ENCODE data around the gene FKBP1A.

The FKBP1A gene

DNA sequence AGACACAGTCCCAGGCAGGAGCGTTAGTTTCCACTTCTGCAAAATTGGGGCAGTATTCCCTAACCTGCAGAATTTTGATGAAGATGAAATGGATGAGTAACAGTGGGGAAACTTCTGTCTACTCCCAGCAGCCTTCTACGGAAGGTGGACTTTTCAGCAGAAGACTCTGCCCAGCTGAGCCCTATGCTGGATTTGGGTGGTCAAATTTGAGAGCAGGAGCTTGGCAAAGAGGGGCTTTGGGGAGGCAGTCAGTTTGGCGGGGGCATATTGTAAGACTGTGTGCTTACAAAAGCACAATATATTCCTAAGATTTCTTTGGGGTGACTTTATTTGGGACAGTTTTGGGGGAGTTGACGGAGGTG, 58.5 kb downstream of the FKBP1A start:
- Histone ChIP-seq H3K36me3 (ENCODE audit: control insufficient read depth, insufficient read depth, low read length) (no peaks in the 10 kb centered on the region), H3K9me3 (ENCODE audit: control insufficient read depth, insufficient read depth, low read length) (no peaks in the 10 kb centered on the region), H3K9ac (ENCODE audit: low read depth, low read length) (no peak overlapping the region), H3K27me3 (ENCODE audit: control insufficient read depth, insufficient read depth, low read length) (no peaks in the 10 kb centered on the region), H3K4me3 (ENCODE audit: low read depth, low read length) (no peak overlapping the region), H3K4me1 (ENCODE audit: control insufficient read depth, insufficient read depth, low read length) (no peaks in the 10 kb centered on the region)

DNA sequence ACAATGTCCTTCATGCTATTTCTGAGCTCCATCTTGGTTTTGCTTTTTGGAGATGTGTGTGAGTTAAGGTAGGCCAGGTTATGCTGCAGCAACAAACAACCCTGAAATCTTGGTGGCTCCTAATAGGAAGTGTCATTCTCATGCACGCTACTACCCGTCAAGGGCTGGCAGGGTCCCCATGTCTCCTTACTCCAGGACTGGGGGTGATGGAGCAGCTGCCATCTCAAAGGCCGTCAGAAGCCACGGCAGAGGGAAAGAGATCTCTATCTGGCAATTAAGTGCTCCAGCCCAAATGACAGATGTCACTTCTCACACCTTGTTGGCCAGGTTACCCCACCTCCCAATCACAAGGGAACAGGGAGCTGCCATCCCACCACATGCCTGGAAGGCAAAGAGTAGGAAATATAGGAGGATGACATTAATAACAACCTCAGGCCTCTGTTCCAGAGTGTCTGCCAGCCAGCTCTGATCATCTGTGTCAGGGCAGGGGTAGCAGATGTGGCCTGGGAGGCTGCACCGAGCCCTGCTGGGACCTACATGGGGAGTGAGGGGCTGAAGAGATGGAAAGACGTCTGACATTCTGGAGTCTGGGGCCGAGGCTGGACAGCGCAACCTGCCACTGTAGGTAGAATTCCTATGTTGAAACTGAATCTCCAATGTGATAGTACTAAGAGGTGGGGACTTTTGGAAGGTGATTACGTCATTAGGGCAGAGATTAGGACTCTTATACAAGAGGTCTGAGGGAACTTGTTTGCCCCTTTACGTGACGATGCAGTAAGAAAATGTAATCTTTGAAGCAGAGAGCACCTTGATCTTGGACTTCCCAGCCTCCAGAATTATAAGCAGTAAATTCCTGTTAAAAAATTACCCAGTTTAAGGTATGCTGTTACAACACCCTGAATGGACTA, 59.1 kb downstream of the FKBP1A start:
- no peaks in the 10 kb centered on the region for H3K9me3 ChIP-seq (ENCODE audit: control insufficient read depth, insufficient read depth, low read length)
- no peaks in the 10 kb centered on the region for H3K27me3 ChIP-seq (ENCODE audit: control insufficient read depth, insufficient read depth, low read length)
- H3K36me3 ChIP-seq (ENCODE audit: control insufficient read depth, insufficient read depth, low read length) = no peaks in the 10 kb centered on the region
- no peak overlapping the region for H3K4me3 ChIP-seq (ENCODE audit: low read depth, low read length)
- H3K4me1 ChIP-seq (ENCODE audit: control insufficient read depth, insufficient read depth, low read length) = no peaks in the 10 kb centered on the region
- no peak overlapping the region for H3K9ac ChIP-seq (ENCODE audit: low read depth, low read length)

DNA sequence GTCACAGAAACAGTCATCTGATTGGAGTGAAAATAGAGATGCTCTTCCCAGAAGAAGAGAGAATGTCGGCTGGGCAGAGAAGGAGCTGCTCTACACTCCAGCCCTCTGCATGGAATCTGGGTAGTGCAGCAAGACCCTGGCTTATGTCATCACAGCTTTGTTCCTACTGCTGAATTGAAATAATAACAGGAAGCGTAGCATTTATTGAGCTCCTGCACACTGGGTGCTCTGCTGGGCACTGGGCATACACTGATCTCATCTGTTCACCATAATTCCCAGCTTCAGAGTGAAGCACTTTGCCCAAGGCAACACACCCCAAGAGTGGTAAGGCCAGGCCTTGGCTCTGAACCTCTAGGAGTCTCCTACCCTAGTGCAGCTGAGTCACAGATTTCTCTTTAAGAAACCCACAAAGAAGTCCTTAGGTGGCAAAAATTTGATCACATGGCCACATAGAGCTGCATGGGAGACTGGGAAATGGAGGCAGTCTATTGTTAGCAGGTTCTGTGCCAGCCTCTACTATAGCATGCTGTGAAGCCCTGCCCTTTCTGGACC, 60.0 kb downstream of the FKBP1A start:
- H3K27me3 ChIP-seq (ENCODE audit: control insufficient read depth, insufficient read depth, low read length) = no peaks in the 10 kb centered on the region
- H3K4me3 ChIP-seq (ENCODE audit: low read depth, low read length) = no peak overlapping the region
- no peaks in the 10 kb centered on the region for H3K36me3 ChIP-seq (ENCODE audit: control insufficient read depth, insufficient read depth, low read length)
- H3K9me3 ChIP-seq (ENCODE audit: control insufficient read depth, insufficient read depth, low read length) = no peaks in the 10 kb centered on the region
- H3K9ac ChIP-seq (ENCODE audit: low read depth, low read length) = no peak overlapping the region
- H3K4me1 ChIP-seq (ENCODE audit: control insufficient read depth, insufficient read depth, low read length) = no peaks in the 10 kb centered on the region

DNA sequence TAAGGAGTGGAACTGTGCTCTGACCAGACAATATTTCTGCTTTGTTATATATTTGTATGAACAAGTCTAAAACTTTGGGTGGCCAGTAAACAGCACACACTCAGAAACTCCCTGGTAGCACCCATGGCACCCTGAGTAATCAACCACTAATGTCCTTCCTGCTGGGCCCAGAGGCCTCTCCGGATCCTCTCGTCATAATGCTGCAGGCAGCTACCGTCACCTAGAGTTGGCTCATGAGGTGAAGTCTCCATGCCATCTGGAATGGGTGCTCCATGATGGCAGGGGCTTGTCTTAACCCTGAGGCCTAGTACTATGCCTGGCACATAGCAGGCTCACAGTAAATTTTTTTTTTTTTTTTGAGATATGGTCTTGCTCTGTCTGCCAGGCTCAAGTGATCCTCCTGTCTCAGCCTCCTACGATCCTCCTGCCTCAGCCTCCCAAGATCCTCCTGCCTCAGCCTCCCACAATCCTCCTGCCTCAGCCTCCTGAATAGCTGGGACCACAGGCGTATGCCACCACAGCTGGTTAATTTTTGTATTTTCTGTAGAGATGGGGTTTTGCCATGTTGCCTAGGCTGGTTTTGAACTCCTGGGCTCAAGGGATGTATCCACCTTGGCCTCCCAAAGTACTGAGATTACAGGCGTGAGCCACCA, 60.9 kb downstream of the FKBP1A start:
- Histone ChIP-seq H3K4me1 (ENCODE audit: control insufficient read depth, insufficient read depth, low read length) (no peaks in the 10 kb centered on the region), H3K9ac (ENCODE audit: low read depth, low read length) (no peak overlapping the region), H3K27me3 (ENCODE audit: control insufficient read depth, insufficient read depth, low read length) (no peaks in the 10 kb centered on the region), H3K9me3 (ENCODE audit: control insufficient read depth, insufficient read depth, low read length) (no peaks in the 10 kb centered on the region), H3K36me3 (ENCODE audit: control insufficient read depth, insufficient read depth, low read length) (no peaks in the 10 kb centered on the region), H3K4me3 (ENCODE audit: low read depth, low read length) (no peak overlapping the region)

DNA sequence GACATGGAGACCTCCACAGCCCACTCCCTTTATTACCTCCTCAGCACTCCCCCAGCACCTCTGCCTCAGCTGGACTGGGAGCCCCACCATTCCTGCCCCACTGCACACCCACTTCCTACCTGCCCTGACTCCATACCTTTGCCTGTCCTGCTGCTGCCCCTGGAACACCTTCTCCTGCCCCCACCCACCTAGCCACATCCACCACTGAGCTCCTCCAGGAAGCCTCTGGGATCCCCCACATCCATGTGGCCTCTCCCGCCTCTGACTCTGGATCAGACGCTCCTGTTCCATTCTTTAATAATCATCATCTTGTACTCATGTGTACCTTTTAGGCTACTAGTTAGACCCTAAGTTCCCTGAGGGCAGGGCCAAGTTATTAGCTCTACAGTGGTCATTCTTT, 61.8 kb downstream of the FKBP1A start:
- no peaks in the 10 kb centered on the region for H3K27me3 ChIP-seq (ENCODE audit: control insufficient read depth, insufficient read depth, low read length)
- no peak overlapping the region for H3K9ac ChIP-seq (ENCODE audit: low read depth, low read length)
- no peak overlapping the region for H3K4me3 ChIP-seq (ENCODE audit: low read depth, low read length)
- no peaks in the 10 kb centered on the region for H3K36me3 ChIP-seq (ENCODE audit: control insufficient read depth, insufficient read depth, low read length)
- H3K9me3 ChIP-seq (ENCODE audit: control insufficient read depth, insufficient read depth, low read length) = no peaks in the 10 kb centered on the region
- peaks cover 8% of the 10 kb centered on the region for H3K4me1 ChIP-seq (ENCODE audit: control insufficient read depth, insufficient read depth, low read length)

DNA sequence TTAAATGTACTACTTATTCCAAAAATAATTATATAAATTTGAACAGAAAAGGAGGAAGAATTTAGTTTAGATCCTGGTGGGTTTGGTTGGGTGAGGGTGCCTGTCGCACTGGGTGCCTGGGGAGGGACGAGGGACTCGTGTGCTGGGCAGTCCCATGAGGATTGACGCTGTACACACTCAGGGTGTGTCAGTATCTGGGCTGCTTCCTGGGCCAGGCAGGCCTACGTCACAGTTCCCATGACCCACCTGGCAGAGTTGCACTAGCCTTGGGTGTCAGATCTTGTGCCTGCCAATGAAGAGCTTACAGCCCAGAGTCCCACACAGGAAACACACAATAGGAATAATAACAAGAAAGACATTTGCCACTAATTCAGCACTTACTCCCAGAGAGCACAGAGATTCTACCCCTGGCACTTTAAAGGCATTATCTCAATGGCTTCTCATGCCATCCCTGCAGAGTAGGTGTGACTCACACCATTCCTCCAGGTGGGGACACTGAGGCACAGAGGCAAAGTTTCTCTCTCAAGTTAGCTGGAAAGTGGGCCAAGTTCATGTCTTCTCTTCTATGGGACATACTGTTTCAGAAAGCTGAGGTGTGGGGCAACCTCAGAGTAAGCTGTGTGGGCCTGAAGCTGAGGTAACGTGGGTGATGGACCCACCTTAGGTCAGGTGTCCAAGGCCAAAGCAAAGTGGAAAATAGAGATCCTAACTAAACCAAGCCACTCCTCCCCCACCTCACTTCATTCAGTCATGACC, 62.6 kb downstream of the FKBP1A start:
- Histone ChIP-seq H3K4me3 (ENCODE audit: low read depth, low read length) (no peak overlapping the region), H3K4me1 (ENCODE audit: control insufficient read depth, insufficient read depth, low read length) (peaks cover 10% of the 10 kb centered on the region), H3K9ac (ENCODE audit: low read depth, low read length) (no peak overlapping the region), H3K9me3 (ENCODE audit: control insufficient read depth, insufficient read depth, low read length) (no peaks in the 10 kb centered on the region), H3K27me3 (ENCODE audit: control insufficient read depth, insufficient read depth, low read length) (no peaks in the 10 kb centered on the region), H3K36me3 (ENCODE audit: control insufficient read depth, insufficient read depth, low read length) (no peaks in the 10 kb centered on the region)

DNA sequence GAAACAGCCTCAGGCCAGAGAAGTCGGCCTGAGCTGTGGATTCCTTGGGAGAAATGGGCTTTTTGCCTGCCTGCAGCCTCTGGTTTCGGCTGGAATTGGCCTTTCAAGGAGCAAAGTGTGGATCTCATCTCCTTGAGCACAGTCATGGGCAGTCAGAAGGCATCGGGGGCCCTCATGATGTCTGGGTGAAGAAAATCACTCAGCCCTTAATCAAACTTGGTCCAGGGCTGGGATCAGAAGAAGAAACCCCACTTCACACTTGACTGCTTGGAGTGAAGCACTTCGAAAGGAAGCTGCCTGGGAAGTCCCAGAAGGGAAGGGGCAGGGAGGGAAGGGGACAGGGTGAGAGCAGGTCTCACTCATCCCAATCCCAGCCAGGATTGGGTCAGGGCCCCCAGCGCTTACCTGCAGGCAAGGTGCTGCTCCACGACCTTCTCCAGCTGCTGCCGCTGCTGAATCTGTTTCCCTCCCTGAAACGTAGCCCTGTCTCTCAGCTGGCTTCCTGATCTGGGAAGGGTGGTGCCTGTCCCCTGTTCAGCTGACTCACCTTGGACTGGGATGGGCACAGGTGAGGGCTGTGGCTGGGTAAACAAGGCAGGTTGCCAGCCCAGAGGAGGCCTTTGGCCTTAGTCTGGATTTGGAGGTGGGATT, 64.0 kb downstream of the FKBP1A start, which contains the start of gene SDCBP2:
Gene SDCBP2, minus strand, starts transcription at position 460 of the 651 bp plus-strand sequence. CDS start 8,723 bp downstream, outside the sequence.
- H3K4me1 ChIP-seq (ENCODE audit: control insufficient read depth, insufficient read depth, low read length) = peaks cover 10% of the 10 kb centered on the region
- no peak within 1 kb of the TSS for H3K4me3 ChIP-seq (ENCODE audit: low read depth, low read length)
- H3K27me3 ChIP-seq (ENCODE audit: control insufficient read depth, insufficient read depth, low read length) = no peaks in the 10 kb centered on the region
- H3K9ac ChIP-seq (ENCODE audit: low read depth, low read length) = peak within 1 kb of the TSS; percentile 26
- no peaks in the 10 kb centered on the region for H3K36me3 ChIP-seq (ENCODE audit: control insufficient read depth, insufficient read depth, low read length)
- no peaks in the 10 kb centered on the region for H3K9me3 ChIP-seq (ENCODE audit: control insufficient read depth, insufficient read depth, low read length)

DNA sequence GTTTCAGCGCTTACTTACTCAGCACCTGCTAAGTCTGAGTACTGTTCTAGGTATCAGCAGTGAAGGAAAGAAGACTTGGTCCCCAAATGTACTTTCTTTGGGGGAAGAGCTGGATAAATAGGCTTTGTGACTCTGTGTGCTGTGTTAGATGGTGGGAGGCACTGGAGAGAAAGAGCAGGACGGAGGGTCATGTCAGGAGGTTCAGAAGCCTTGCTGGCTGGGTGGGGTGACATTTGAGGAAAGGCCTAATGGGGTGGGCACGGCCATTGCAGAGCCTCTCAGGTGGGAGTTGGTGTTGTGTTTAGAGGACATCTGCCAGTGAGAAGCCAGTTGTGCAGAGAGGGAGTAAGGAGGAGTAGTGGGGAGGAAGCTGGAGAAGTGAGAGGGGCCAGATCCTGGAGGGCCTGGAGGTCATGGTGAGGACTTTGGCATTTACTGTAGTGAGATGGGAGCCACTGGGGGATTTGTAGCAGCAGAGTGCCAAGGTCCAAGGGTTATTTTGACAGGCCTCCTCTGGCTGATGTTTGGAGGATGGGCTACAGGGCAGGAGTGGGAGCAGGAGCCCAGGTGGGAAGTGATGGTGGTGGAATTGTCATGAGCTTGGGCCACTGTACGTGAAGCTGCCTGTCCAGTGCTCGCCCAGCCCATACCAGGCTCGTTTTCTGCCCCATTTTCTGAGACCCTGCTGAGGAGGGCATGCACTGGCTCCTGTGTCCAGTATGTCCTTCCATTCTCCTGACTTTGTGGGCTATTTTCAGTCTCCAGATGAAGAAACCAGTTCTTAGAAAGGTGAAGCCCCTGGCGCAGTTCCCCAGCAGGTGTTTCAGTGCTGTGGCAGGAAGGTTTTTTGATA, 64.8 kb downstream of the FKBP1A start:
- Histone ChIP-seq H3K4me1 (ENCODE audit: control insufficient read depth, insufficient read depth, low read length) (peaks cover 10% of the 10 kb centered on the region), H3K9me3 (ENCODE audit: control insufficient read depth, insufficient read depth, low read length) (no peaks in the 10 kb centered on the region), H3K27me3 (ENCODE audit: control insufficient read depth, insufficient read depth, low read length) (no peaks in the 10 kb centered on the region), H3K36me3 (ENCODE audit: control insufficient read depth, insufficient read depth, low read length) (no peaks in the 10 kb centered on the region), H3K4me3 (ENCODE audit: low read depth, low read length) (no peak overlapping the region), H3K9ac (ENCODE audit: low read depth, low read length) (peak overlapping the region; percentile 41)

DNA sequence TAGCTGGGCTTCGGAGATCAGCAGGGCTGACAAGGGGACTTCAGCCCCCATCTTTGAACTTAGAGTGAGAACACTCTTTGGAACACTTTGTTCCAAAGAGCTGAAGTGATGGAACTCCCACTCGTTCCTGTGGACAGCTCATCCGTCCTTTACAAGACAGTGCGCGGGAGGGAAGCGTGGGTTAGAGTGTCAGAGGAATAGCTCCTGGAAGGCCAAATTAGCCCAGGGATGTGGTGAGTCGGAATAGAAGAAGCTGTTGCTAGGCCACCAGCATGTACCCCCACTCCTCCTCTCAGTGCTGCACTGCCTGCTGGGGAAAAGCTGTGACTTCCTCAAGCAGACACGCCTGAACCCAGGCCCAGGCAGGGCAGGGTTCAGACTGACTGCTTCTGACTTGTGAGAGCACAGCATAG, 65.6 kb downstream of the FKBP1A start:
- Histone ChIP-seq H3K36me3 (ENCODE audit: control insufficient read depth, insufficient read depth, low read length) (no peaks in the 10 kb centered on the region), H3K27me3 (ENCODE audit: control insufficient read depth, insufficient read depth, low read length) (no peaks in the 10 kb centered on the region), H3K9me3 (ENCODE audit: control insufficient read depth, insufficient read depth, low read length) (no peaks in the 10 kb centered on the region), H3K4me3 (ENCODE audit: low read depth, low read length) (no peak overlapping the region), H3K9ac (ENCODE audit: low read depth, low read length) (peak overlapping the region; percentile 41), H3K4me1 (ENCODE audit: control insufficient read depth, insufficient read depth, low read length) (peaks cover 10% of the 10 kb centered on the region)

DNA sequence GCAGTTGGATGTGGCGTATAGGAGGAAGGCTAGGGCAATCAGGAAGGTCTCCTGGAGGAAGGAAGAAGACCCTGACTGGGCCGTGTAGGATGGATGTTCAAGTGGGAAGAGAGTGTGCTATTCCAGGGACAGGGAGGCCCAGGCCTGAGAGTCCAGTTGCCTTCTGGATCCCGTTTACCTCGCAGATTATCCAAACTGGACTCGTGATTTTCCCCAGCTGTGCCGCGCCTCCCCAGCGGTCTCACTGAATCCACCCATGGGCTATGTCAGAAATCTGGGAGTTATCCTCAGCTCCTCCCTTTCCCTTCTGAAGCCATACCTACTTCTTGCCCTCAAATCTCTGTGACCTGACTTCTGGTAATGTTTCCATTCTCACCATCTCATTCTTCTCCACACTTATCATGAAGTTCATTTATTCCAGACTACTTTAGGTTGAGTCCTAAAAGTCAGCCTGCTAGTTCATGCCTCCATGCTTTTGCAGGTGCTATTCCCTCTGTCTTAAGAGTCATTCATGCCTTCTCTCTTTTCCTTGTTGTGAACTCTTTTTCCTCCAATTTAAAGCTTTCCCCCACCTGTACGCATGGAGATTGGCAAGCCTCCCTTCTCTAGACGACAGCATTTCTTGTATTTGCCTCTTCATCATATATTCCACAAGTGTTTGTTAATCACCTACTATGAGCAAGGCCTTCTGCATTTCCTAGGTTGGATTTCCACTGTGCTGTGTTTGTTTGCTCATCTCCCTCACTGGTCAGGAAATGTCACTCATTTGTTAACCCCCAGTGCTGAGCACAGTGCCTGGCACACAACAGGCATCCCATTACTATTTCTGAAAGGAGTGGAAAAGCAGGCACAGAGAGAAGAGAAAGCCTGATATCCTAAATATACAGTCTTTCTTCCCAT, 66.6 kb downstream of the FKBP1A start:
- H3K9me3 ChIP-seq (ENCODE audit: control insufficient read depth, insufficient read depth, low read length) = no peaks in the 10 kb centered on the region
- peak overlapping the region; percentile 98 for H3K4me3 ChIP-seq (ENCODE audit: low read depth, low read length)
- no peaks in the 10 kb centered on the region for H3K27me3 ChIP-seq (ENCODE audit: control insufficient read depth, insufficient read depth, low read length)
- H3K36me3 ChIP-seq (ENCODE audit: control insufficient read depth, insufficient read depth, low read length) = no peaks in the 10 kb centered on the region
- H3K4me1 ChIP-seq (ENCODE audit: control insufficient read depth, insufficient read depth, low read length) = peaks cover 10% of the 10 kb centered on the region
- H3K9ac ChIP-seq (ENCODE audit: low read depth, low read length) = peak overlapping the region; percentile 97

Measured in iPS-15b (cell line).